BE2C (cell line): Measurements from ENCODE around the gene PAPPA.

ENCODE experiments used
- DNase-seq: peaks from one replicate; pipeline ENCODE4 v3.0.0-alpha.2; 2020
- H3K27me3 ChIP-seq: fragments of 250-450 bp; sonication (Bioruptor Pico); 2 replicates; pipeline ENCODE4 v1.5.1; 2020; ENCODE audit warnings: mild to moderate bottlenecking
- H3K36me3 ChIP-seq: fragments of 250-450 bp; sonication (Bioruptor Pico); 2 replicates; pipeline ENCODE4 v1.5.1; 2020; ENCODE audit warnings: mild to moderate bottlenecking
- H3K4me1 ChIP-seq: fragments of 250-450 bp; sonication (Bioruptor Pico); 2 replicates; pipeline ENCODE4 v1.5.1; 2020
- H3K4me3 ChIP-seq: 2 replicates; pipeline ENCODE4 v1.5.1; 2011; ENCODE audit warnings: low read depth, low read length
- H3K9me3 ChIP-seq: fragments of 250-450 bp; sonication (Bioruptor Pico); 2 replicates; pipeline ENCODE4 v1.5.1; 2020
- CTCF ChIP-seq: IDR thresholded peaks from 2 replicates; pipeline ENCODE4 v1.5.1; 2012; ENCODE audit warnings: mild to moderate bottlenecking, low read depth, low read length

The PAPPA gene

GRCh38 chr9:116420993-116421538 is 267.5 kb downstream of the PAPPA start:
- no peak for DNase-seq
- TF ChIP-seq CTCF: no peak
- no peaks in the 10 kb centered on the region for H3K4me1 ChIP-seq
- no peaks in the 10 kb centered on the region for H3K27me3 ChIP-seq
- H3K36me3 ChIP-seq: peaks cover 42% of the 10 kb centered on the region
- H3K4me3 ChIP-seq: no peak overlapping the region
- H3K9me3 ChIP-seq: no peaks in the 10 kb centered on the region

GRCh38 chr9:116422119-116422979 is 268.8 kb downstream of the PAPPA start:
- H3K27me3 ChIP-seq: no peaks in the 10 kb centered on the region
- no peak overlapping the region for H3K4me3 ChIP-seq
- no peak for TF ChIP-seq CTCF
- no peak for DNase-seq
- H3K9me3 ChIP-seq: no peaks in the 10 kb centered on the region
- no peaks in the 10 kb centered on the region for H3K4me1 ChIP-seq
- H3K36me3 ChIP-seq: peaks cover 42% of the 10 kb centered on the region

- no peak for DNase-seq
- peaks cover 42% of the 10 kb centered on the region for H3K36me3 ChIP-seq
- no peaks in the 10 kb centered on the region for H3K9me3 ChIP-seq
- H3K4me1 ChIP-seq: no peaks in the 10 kb centered on the region
- no peaks in the 10 kb centered on the region for H3K27me3 ChIP-seq
- no peak overlapping the region for H3K4me3 ChIP-seq
- no peak for TF ChIP-seq CTCF
Measured at GRCh38 chr9:116423149-116423548, 269.6 kb downstream of the PAPPA start.

DNA sequence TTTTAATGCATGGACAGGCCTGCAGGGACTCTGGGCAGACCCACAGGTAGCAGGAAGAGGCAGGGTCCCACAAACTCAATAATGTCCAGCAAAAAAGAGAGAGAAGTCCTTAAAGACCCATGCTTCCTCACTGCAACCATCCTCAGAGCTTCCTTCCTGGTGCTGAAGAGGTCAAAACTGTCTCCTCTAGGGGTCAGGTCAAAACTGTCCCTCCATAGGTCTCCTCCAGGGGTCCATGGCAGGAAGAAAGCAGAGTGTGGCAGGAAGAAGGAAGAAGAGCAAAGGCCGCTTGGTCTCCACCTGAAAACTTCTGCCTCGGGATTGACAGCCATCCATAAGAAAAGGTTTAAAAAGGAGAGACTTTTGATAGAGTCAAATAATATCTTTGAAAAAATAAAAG is 271.7 kb downstream of the PAPPA start:
- no peak overlapping the region for H3K4me3 ChIP-seq
- H3K36me3 ChIP-seq: peaks cover 26% of the 10 kb centered on the region
- no peaks in the 10 kb centered on the region for H3K4me1 ChIP-seq
- H3K27me3 ChIP-seq: no peaks in the 10 kb centered on the region
- TF ChIP-seq CTCF: no peak
- DNase-seq: no peak
- no peaks in the 10 kb centered on the region for H3K9me3 ChIP-seq

- DNase-seq: no peak
- TF ChIP-seq CTCF: no peak
- no peaks in the 10 kb centered on the region for H3K4me1 ChIP-seq
- H3K9me3 ChIP-seq: no peaks in the 10 kb centered on the region
- H3K27me3 ChIP-seq: no peaks in the 10 kb centered on the region
- H3K36me3 ChIP-seq: peaks cover 4% of the 10 kb centered on the region; the same call in 1 of the 2 replicates
- H3K4me3 ChIP-seq: no peak overlapping the region
Measured at GRCh38 chr9:116430849-116431248, 277.3 kb downstream of the PAPPA start.

GRCh38 chr9:116432051-116432450 is 278.5 kb downstream of the PAPPA start:
- H3K4me3 ChIP-seq: no peak overlapping the region
- TF ChIP-seq CTCF: no peak
- no peaks in the 10 kb centered on the region for H3K27me3 ChIP-seq
- peaks cover 4% of the 10 kb centered on the region; the same call in 1 of the 2 replicates for H3K36me3 ChIP-seq
- H3K4me1 ChIP-seq: no peaks in the 10 kb centered on the region
- DNase-seq: no peak
- no peaks in the 10 kb centered on the region for H3K9me3 ChIP-seq
